Neural cell (in vitro differentiated cells): Measurements from ENCODE around the gene ENOX1.
"Not testable (repeated sequence)": the region's sequence is repeated elsewhere in the genome, so short reads cannot be mapped to it uniquely, and the experiment has no call there.

ENCODE experiments used
- CTCF ChIP-seq: fragments of 450-650 bp; IDR thresholded peaks from 2 replicates; pipeline ENCODE4 v1.5.1; 2014; ENCODE audit warnings: antibody characterized with exemption, mild to moderate bottlenecking, moderate library complexity; ENCODE audit not compliant: poor library complexity, severe bottlenecking
- EP300 ChIP-seq: fragments of 450-650 bp; conservative IDR thresholded peaks from 2 replicates; pipeline ENCODE4 v1.6.1; 2014; ENCODE audit warnings: antibody characterized with exemption, mild to moderate bottlenecking, moderate library complexity; ENCODE audit not compliant: poor library complexity, severe bottlenecking

- not testable (repeated sequence) for TF ChIP-seq CTCF, EP300
Measured at GRCh38 chr13:43824656-43825055, 37.9 kb upstream of the ENOX1 start.
